GM12878 (cell line): ENCODE data around the gene DMRTC2. TPM values are rescaled to one million over a fixed set of nuclear protein-coding genes. Genes with fewer than 3 reads are reported as not detected.

ENCODE experiments used
- ASH2L ChIP-seq: fragments of 300-600, 200-600 bp; sonication (generic); IDR thresholded peaks from 2 replicates; pipeline ENCODE4 v1.6.1; 2017; ENCODE audit warnings: low read depth, mild to moderate bottlenecking, borderline replicate concordance
- BRCA1 ChIP-seq: IDR thresholded peaks from 2 replicates; pipeline ENCODE4 v1.6.1; 2011; ENCODE audit warnings: low read depth, low read length, improper control_type of control experiment
- EP300 ChIP-seq, 2 experiments: fragments of 150-350 bp in 1 of 2; IDR thresholded peaks; 2 replicates each; pipeline ENCODE4 v1.6.1; 2011 to 2012; ENCODE audit warnings: low read depth in 2 of 2, low read length in 2 of 2, borderline replicate concordance in 1 of 2, improper control_type of control experiment in 1 of 2, inconsistent platforms in 1 of 2; ENCODE audit not compliant: control insufficient read depth in 1 of 2
- FOXM1 ChIP-seq: IDR thresholded peaks from 2 replicates; pipeline ENCODE4 v1.6.1; 2012; ENCODE audit warnings: low read depth, mild to moderate bottlenecking, inconsistent platforms, low read length, moderate library complexity
- IRF5 ChIP-seq: fragments of 450-650 bp; IDR thresholded peaks from 2 replicates; pipeline ENCODE4 v1.6.1; 2017; ENCODE audit warnings: borderline replicate concordance
- JUNB ChIP-seq: IDR thresholded peaks from 2 replicates; pipeline ENCODE4 v1.6.1; 2016; ENCODE audit warnings: antibody characterized with exemption, mild to moderate bottlenecking
- PML ChIP-seq: IDR thresholded peaks from 2 replicates; pipeline ENCODE4 v1.6.1; 2012; ENCODE audit warnings: low read length, inconsistent platforms
- SIN3A ChIP-seq: IDR thresholded peaks from 2 replicates; pipeline ENCODE4 v1.6.1; 2012; ENCODE audit warnings: low read depth, low read length, improper control_type of control experiment
- SMAD5 ChIP-seq: IDR thresholded peaks from 2 replicates; pipeline ENCODE4 v1.6.1; 2016; ENCODE audit warnings: antibody characterized with exemption, low read depth
- SUZ12 ChIP-seq: fragments of 200-600 bp; sonication (generic); IDR thresholded peaks from one replicate; pipeline ENCODE4 v1.6.1; 2018; ENCODE audit warnings: antibody characterized with exemption, mild to moderate bottlenecking; ENCODE audit not compliant: unreplicated experiment
- ZBED1 ChIP-seq: IDR thresholded peaks from 2 replicates; pipeline ENCODE4 v1.6.1; 2016; ENCODE audit warnings: borderline replicate concordance
- ZZZ3 ChIP-seq: IDR thresholded peaks from 2 replicates; pipeline ENCODE4 v1.6.1; 2011; ENCODE audit warnings: low read depth; ENCODE audit not compliant: control insufficient read depth, insufficient read length
- polyA plus RNA-seq, 11 experiments: library from polyadenylated mRNA; depleted of rRNA in 4 of 11; unstranded in 6 of 11; stranded (reverse) in 5 of 11; fragments of >200 nt; fragmentation: Nextera tagmentation in 4 of 11; fragmentation: Illumina TruSeq in 1 of 11; extraction: Ambion mirVana in 4 of 11; extraction: Trizol in 1 of 11; gene quantifications; 1 replicate in 1 of 11; 2 replicates in 10 of 11; pipeline versions ENCODE4 v1.2.1 to v1.2.3, GENCODE V29; 2011 to 2016; ENCODE audit warnings: inconsistent platforms in 2 of 11, missing spikeins in 2 of 11, low read depth in 1 of 11
- total RNA-seq, 4 experiments: library from RNA; depleted of rRNA in 3 of 4; stranded (reverse); fragments of >200 nt in 3 of 4; fragmentation: Illumina TruSeq in 1 of 4; extraction: Trizol in 1 of 4; gene quantifications; 2 replicates each; pipeline versions ENCODE4 v1.2.1 to v1.2.3, GENCODE V29; 2013 to 2021

DMRTC2 gene
- total and polyA plus RNA-seq, 10 of the 15 experiments (the other 5 are each of a cell fraction or from before 2014, with no cell fraction given): not detected

- peak; percentile 92 for TF ChIP-seq SMAD5
- peak; percentile 93 for TF ChIP-seq IRF5
- TF ChIP-seq SUZ12: no peak
- TF ChIP-seq ZZZ3: no peak
- no peak for TF ChIP-seq EP300 (IDR thresholded peaks at IDR 0.05; ENCODE audit: borderline replicate concordance in 1 of 2, control insufficient read depth in 1 of 2, low read depth in 2 of 2, low read length in 2 of 2)
- peak; percentile 30; the same call in 1 of the 2 replicates for TF ChIP-seq FOXM1
- no peak for TF ChIP-seq JUNB
- TF ChIP-seq SIN3A: peak; percentile 72; the same call in 1 of the 2 replicates
- TF ChIP-seq PML: peak; percentile 83
- TF ChIP-seq BRCA1: peak; percentile 97
- TF ChIP-seq ASH2L: 0 out of 2 replicates have a peak, but pooled peaks have one; percentile 48
- TF ChIP-seq ZBED1: peak; percentile 83; the same call in 1 of the 2 replicates
Observed at GRCh38 chr19:41859618-41860418, 15.0 kb downstream of the DMRTC2 start, which contains the start of gene RPS19 (continued).
